NCI-H82 treated with DMSO at 0.1 percent for 48 hours (cell line): Measurements from ENCODE around the gene CLK2.

Experiments
- DNase-seq: peaks from one replicate; lab custom pipeline; 2025; ENCODE audit not compliant: unreplicated experiment; lab: John Stamatoyannopoulos, UW

The CLK2 gene

DNA sequence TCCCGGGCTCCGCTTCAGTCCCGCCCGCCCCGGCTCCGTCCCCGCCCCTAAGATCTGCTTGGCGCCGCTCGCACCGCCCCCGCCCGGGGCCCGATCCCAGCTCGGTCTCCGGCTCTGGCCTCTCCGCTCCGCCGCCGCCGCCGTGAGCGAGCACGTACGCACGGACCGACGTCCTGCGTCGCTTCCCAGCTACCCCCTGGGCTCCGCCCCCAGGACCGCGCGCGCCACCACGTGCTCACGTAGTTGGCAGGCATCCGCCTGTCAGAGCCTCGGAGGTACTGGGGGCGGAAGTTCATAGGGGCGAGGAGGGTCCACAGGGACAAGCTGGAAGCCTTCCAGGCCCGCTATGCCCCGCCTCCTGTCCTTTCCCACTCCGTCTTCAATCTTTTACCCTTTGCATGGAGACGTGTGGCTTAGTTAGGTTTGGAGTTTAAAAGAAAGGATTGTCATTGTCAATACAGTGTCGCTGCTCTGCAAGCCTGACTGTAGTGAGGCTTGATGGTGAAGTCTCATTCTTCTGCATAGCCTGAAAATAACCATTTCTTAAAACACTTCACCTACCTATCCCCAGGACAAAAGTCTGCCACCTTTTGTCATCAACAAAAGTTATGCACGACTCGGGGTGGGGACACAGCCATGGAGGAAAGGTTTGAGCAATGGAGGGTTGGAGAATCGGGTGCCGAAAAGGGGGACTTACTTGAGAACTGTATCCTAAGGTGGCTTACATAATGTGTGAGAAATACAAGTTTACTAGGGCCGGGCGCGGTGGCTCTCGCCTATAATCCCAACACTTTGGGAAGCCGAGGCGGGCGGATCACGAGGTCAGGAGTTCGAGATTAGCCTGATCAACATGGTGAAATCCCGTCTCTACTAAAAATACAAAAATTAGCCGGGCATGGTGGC lies at the start of gene CLK2:
TSS of gene CLK2 (minus strand) at position 162 of the 903 bp plus-strand sequence. CDS start 2,527 bp downstream, outside the sequence.
- peak; percentile 98 for DNase-seq

DNA sequence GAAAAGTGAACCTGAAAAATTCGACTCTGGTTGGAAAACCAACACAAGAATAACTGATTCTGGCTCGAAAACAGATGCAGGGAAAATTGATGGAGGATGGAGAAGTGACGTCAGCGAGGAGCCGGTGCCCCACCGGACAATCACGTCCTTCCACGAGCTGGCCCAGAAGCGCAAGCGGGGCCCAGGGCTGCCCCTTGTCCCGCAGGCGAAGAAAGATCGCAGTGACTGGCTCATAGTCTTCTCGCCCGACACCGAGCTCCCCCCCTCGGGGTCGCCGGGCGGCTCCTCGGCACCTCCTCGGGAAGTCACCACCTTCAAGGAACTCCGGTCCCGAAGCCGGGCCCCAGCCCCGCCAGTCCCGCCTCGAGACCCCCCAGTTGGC lies 49.3 kb upstream of the CLK2 start:
- DNase-seq = no peak

DNA sequence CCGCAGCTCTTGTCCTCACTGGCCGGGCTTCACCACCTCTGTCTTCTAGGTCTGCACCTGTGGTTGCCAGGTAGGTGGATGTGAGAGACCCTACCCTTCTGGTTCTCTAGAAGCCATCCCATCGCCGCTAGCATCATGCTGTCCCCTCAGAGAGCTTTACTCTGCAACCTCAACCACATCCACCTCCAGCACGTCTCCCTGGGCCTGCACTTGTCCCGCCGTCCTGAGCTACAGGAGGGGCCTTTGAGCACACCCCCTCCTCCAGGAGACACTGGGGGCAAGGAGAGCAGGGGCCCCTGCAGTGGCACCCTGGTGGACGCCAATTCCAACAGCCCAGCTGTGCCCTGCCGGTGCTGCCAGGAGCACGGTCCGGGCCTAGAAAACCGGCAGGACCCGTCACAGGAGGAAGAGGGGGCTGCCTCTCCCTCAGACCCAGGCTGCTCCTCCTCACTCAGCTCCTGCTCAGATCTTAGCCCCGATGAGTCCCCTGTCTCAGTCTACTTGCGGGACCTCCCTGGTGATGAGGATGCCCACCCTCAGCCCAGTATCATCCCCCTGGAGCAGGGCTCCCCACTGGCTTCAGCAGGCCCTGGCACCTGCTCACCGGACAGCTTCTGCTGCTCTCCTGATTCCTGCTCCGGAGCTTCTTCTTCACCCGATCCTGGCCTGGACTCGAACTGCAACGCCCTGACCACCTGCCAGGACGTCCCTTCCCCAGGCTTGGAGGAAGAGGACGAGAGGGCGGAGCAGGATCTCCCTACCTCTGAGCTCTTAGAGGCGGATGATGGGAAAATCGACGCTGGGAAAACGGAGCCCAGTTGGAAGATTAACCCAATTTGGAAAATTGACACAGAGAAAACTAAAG lies 48.6 kb upstream of the CLK2 start:
- DNase-seq = no peak

DNA sequence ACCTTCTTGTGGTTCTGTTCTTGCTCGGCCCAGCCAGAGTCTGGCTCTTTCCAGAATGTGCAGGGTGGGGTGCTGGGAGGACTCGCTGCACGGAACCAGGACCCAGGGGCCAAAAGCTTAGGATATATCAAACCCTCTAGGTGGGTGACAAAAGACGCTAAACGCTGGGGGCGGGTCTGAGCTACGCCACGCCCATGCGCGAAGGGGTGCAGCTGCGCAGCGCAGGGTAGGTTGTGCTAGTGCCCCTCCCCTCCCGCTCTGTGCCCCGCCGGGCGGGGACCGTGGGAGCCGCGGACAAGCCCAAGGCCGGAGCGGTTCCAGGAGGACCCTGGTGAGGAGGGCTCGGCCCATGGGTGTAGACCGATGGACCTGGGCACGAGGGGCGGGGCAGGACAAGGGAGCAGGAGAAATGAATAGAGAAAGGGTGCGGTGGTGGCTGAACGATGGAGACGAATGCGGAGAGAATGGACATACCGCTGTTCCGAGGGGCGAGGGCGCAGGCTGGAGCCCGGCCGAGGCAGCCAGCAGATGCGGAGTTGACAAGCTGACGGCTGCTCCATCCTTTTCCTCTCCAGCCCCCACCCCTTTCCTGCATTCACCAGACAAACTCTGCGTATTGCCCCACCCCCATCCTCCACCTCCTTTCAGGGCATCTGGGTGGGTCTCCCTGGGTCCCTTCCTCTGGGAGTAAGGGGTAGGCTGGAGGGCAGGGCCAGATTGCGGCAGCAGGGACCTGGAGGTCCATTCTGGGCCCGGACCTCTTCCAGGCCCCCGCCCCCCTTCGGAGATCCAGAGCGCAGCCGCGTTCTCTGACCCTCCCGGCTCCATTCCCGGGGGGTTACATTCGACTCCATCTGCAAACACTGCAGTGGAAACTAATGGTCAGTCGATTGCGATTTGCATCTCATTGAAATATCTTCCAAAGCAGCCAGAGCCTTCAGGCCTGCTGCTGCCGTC lies 47.6 kb upstream of the CLK2 start, which contains the start of gene RUSC1:
TSS of gene RUSC1 (plus strand) at position 234 of the 957 bp plus-strand sequence. CDS start 880 bp downstream, outside the sequence.
- peak; percentile 41 for DNase-seq

DNA sequence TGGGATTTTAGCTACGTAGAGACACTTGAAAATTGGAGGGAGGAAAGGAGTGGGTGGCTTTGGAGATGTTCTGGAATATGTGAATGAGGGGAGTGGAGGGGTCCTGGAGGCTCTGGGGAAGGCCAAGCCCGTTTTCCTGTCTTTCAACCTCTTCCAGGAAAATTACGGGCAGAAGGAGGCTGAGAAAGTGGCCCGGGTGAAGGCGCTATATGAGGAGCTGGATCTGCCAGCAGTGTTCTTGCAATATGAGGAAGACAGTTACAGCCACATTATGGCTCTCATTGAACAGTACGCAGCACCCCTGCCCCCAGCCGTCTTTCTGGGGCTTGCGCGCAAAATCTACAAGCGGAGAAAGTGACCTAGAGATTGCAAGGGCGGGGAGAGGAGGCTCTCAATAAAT lies 46.9 kb upstream of the CLK2 start:
- no peak for DNase-seq

DNA sequence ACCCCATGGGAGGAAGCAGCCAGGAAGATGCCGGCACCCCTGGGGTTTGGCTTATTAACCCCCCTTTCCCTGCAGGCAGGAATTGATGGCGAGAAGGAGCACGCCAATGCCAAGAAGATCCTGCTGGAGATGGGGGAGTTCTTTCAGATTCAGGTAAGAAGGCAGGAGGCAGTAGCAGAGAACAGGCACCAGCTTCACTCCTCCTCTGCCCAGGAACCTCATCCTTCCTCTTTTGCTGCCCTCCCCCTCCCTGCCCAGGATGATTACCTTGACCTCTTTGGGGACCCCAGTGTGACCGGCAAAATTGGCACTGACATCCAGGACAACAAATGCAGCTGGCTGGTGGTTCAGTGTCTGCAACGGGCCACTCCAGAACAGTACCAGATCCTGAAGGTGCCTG lies 46.2 kb upstream of the CLK2 start:
- no peak for DNase-seq

DNA sequence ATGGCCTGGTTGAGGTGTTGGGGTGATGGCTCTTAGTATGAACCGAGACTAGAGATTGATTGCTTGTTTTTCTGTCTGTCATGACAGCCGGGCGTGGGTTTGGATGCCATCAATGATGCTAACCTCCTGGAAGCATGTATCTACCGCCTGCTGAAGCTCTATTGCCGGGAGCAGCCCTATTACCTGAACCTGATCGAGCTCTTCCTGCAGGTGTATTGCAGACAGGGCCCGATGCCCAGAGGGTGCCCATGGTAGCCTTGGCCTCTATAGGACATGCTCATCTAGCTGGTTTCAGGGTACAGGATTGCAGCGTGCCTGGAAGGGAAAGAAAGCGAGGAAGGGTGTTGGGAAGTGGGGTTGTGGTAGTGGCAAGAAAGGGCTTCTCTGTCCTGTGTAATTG lies 44.8 kb upstream of the CLK2 start:
- no peak for DNase-seq

DNA sequence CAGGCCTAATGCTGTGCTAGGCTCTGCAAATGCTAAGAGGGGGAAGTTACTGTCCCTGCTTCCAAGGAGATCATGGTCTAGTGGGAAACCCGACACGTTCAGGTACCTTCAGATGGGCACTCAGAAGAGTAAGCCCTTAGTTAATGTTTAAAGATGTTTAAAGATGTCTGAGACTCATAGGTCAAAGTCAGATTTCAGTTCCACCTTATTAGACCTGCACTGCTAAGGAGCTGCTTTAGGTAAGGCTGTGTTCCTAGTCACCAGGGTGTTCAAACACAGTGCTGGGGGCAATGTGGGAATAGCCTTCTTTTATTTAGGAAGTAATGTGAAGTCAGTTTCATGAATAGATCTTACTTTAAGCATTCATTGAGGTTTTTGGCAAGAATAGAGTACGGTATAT lies 43.6 kb upstream of the CLK2 start:
- no peak for DNase-seq

DNA sequence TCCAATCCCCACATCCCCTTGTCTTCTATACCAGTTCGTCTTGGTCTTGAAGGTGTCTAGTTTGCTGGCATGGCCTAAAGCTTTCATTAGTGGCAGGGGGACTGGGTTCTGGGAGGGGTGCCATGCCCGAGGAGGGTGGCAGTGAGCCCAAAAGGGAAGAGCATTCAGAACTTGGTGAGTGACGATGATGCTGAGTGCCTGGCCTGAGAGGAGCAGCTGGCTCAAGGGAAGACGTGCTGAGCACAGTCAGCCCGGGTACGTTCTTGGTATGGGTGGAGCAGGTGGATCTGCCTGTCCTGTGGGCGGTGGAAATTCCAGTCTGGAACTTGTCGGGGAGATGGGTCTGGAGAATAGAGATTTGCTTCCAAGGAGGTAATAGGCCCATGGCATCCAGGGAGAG lies 40.0 kb upstream of the CLK2 start:
- no peak for DNase-seq

DNA sequence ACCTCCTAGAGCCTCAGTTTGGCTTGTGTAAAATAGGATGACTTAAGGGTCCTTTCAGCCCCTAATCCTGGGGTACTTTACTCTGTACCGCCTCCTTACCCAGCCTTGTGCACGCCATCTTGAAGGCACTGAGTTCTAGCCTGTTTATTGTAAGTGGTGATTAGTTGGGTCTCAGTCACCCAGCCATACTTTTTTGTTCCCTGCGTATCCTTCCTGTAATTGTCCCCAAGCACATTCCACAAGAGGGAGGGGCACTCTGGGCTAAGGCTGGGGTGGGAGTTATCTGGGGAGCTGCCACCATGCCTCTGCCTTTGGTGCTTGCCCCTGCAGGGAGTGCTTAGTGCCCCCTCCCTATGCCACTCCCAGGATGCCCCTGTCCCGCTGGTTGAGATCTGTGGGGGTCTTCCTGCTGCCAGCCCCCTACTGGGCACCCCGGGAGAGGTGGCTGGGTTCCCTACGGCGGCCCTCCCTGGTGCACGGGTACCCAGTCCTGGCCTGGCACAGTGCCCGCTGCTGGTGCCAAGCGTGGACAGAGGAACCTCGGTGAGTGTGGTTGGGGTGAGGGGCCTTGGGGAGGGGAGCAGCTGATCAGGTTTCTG lies 36.2 kb upstream of the CLK2 start:
- no peak for DNase-seq

DNA sequence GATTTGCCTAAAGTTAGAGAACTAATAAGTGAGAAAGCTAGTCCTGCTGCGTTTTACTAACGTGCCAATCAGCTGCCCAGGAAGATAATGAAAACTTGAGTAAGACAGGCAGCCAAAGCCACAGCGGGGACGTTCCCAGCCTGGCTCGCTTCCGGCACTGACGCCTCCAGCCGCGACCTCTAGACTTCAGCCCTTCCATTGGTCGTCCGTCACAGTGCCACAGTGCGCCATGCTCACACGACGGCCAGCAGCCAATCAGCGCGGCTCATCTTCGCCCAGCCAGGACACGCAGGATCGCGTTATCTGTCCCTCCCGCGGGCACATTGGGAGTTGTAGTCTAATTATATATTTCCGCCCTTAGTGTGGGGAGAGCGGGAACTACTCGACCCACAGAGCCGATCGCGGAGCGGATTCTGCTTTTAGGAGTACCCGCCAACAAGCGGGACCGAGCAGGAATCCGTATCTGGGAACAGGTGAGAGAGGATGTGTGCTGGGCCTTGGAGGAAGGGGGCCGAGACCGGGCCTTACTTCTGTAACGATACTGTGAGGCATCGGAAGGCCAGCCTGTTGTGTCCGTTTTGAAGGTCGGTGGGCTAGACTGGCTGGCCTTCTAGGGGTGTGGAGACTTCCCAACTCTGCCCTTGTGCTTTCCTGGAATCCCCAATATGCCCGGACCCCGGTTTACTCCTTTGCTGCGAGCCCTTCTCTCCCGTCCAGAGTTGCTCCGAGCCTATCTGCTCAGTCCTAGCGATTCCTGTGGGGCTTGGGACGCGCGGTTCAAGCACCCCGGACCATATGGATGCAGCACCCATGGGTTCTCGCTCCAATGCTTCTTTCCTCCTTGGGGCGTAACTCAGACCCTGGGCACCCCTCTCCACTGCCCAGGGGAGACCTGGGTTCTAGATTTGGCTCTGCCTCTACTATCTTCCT lies 35.5 kb upstream of the CLK2 start, which contains the start of gene FDPS:
TSS of gene FDPS (plus strand) at position 374 of the 930 bp plus-strand sequence. CDS start 924 bp downstream, outside the sequence.
- peak; percentile 99 for DNase-seq

DNA sequence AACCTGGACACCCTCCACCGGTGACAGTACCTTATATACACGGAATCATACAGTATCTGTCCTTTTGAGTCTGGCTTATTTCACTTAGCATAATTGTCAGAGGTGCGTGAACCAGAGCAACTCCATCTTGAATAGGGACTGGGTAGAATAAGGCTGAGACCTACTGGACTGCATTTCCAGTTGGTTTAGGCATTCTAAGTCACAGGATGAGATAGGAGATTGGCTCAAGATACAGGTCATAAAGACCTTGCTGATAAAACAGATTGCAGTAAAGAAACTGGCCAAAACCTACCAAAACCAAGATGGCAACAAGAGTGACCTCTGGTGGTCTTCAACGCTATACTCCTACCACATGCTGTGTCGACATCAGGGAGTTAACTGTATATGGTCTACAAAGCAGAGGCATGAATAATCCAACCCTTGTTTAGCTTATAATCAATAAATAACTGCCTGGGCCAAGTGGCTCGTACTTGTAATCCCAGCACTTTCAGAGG lies 34.0 kb upstream of the CLK2 start:
- peak; percentile 25 for DNase-seq

DNA sequence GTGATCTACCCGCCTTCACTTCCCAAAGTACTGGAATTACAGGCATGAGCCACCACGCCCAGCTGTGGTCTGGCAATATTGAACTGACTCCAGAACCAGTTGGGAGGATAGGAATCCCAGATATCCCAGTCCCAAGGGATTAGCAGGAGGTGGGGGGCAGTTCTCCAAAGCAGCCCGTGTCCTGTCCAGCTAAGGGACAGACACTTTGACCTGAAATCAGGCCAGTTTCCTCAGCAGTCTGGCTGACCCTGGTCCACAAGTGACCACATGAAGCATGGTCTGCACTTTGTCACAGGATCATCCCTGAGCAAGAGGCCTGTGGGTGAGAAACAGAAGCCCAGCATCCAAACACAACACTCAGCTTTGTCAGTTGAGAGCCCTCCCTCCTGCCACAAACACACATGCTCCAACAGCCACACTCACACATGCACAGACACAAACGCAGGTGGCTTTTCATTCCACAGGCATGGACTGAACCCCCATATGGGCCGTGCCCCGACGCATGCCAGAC lies 32.6 kb upstream of the CLK2 start:
- no peak for DNase-seq

DNA sequence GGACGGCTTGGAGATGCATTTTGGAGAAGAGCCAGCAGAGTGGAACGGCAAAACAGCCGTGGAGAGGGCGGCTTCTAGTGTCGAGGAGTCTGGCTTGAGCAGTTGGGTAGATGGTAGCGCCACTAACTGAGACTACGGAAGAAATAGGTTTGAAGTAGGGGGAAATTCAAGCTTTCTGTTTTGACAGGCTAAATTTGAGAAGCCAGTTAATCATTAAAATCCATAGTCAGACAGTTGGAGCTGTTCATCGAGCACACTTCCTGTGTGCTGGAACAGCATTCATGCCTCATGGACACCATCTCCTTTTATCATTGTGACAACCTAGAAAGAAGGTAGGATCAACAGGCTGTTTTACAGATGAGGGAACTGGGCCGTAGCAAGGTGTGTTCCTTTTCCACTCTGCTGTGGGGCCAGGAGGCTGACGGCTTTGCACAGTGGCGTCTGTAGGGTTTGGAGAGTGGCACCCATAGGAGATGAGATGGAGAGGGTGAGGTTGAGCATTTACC lies 31.3 kb upstream of the CLK2 start:
- no peak for DNase-seq

DNA sequence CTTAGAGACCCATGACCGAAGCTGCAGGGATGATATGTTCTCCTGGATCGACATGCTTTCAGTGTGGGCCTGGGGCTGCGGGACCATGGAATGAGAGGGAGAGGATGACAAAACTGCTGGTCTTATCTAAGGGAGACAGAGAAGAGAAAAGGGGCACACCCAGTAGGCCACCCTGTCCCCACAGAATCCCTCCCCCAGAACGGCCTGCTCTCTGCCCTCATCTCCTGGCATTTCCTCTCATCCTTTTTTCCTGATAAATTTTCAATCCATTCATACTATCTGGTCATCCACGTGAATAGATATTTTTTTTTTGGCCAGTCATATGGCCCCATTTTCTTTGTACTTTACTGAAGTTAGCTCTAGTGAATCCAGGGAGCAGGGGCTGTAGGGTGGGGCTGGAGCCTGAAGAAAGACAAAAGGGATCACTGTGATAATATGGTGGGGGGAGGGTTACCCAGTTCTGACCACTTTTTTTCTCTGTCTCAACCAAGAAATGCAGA lies 28.1 kb upstream of the CLK2 start, which contains the start of gene PKLR:
TSS of gene PKLR (minus strand) at position 97 of the 500 bp plus-strand sequence. CDS start at position 54, 43 bp downstream.
- no peak for DNase-seq

DNA sequence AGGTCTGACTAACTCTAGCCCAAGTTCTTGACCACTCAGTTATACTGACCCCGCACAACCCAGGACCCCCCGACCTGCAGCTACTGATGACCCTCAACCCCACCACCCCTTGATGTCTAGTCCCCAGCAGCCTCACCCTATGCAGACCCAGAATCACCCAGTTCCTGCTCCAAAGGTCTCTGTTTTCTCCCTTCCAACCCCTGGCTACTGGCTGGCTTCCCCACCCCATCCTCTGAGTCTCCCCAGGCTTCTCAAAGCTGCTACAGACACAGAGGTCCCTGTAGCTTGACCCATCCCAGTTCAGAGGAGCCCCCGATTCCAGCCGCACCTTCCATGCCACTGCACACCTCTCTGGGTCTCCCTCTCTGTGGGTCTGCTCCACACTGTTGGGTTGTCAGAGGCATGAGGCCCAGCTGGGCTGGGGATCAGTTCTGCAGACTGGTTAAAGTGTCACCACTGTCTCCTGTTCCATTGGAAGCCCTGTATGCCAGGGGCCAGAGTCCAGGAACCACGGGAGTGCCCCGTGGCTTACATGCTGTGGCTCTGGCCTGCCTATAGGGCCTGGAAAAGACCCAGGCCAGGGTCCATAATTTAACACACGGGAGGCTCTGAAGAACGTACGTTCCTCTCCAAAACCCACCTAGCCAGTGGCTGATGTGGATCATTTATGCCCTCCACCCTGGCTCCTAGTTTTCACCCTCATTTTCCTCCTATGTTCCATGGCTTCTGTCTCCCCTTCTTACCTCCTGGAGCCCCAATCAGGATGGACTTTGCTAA lies 27.4 kb upstream of the CLK2 start:
- no peak for DNase-seq

DNA sequence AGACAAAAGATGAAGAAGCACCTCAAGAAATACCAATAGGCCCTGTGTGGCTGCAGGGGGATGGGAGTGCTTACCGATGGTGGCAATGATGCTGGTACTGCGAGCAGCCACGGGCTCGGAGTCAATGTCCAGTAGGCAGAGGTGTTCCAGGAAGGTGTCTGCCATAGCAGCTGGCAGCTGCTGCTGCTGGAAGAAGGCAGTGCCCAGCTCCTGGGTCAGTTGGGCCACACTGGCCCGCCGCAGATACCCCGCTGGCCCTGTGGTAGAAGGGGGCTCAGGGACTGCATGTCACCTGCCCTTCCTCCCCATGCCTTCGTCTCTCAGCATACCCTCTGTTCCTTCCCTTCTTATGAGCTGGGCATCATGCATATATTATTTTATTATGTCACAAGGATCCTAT lies 26.7 kb upstream of the CLK2 start:
- no peak for DNase-seq
